WI38 (cell line): ENCODE measurements around the gene TRPC6.

Experiments
- H3K4me3 ChIP-seq: 2 replicates; pipeline ENCODE4 v1.5.1; 2011; ENCODE audit warnings: low read depth, mild to moderate bottlenecking, control low read depth, low read length
- TF ChIP-seq, protein P1 (sequence below): IDR thresholded peaks from 2 replicates; pipeline ENCODE4 v1.5.1; 2012; ENCODE audit warnings: low read depth, mild to moderate bottlenecking, control low read depth, low read length

TRPC6 gene

DNA sequence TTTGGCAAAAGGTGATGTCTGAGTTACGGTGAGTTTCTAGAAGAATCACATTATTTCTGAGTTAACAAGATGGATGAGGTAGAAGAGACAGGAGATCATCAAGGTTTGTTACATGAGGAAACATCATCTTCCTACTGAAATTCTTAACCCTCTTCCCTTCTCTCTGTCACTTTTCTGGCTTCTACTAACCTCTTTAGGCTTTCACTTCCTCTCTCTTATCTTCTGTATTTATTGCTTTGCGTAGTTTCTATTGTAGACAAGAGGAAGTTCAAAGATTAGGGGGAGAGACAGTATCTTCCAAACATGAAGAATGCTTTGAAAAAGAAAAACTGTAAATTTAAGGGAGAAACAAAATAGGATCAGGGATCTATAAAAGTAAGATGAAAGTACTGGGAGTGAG lies 75.4 kb downstream of the TRPC6 start:
- no peak overlapping the region for H3K4me3 ChIP-seq
- TF ChIP-seq, protein P1, sequence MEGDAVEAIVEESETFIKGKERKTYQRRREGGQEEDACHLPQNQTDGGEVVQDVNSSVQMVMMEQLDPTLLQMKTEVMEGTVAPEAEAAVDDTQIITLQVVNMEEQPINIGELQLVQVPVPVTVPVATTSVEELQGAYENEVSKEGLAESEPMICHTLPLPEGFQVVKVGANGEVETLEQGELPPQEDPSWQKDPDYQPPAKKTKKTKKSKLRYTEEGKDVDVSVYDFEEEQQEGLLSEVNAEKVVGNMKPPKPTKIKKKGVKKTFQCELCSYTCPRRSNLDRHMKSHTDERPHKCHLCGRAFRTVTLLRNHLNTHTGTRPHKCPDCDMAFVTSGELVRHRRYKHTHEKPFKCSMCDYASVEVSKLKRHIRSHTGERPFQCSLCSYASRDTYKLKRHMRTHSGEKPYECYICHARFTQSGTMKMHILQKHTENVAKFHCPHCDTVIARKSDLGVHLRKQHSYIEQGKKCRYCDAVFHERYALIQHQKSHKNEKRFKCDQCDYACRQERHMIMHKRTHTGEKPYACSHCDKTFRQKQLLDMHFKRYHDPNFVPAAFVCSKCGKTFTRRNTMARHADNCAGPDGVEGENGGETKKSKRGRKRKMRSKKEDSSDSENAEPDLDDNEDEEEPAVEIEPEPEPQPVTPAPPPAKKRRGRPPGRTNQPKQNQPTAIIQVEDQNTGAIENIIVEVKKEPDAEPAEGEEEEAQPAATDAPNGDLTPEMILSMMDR = no peak

DNA sequence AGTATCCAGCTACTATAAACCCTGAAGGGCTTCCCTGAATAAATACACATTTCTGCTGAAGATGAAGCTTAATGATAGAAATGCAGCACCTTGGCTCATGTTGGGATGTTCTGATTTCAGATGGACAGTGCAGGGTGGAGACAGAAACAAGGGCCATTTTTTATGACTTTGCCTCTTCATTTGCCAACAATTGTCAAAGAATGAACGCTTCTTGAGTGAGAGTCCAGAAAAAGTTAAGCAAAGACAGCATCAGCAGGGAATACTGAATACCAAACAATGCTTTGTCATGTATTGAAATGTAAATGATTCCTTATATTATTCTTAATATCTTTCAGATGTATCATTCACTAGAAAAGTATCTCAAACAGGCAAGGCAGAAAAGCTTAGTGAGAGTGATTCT lies 84.9 kb downstream of the TRPC6 start:
- H3K4me3 ChIP-seq = no peak overlapping the region
- TF ChIP-seq, protein P1 = no peak

DNA sequence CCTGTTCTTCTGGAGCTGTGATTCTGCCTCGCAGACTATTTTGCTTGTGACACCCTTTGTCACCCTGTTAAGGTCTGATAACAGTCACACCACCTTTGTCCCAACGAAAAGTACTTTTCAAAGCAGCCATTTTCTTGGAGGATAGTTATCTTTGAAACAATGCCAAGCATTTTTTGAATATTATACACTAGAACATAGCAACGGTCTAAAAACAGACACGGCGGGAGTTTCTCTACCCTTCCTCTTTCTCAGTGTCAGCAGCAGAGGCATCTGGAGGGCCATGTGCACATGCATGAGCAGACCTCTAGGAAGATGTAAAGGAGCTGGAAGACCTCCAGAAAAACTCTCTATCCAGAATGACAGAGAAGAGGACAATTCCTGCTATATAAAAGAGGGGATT lies 86.5 kb downstream of the TRPC6 start:
- H3K4me3 ChIP-seq = no peak overlapping the region
- TF ChIP-seq, protein P1 = no peak

DNA sequence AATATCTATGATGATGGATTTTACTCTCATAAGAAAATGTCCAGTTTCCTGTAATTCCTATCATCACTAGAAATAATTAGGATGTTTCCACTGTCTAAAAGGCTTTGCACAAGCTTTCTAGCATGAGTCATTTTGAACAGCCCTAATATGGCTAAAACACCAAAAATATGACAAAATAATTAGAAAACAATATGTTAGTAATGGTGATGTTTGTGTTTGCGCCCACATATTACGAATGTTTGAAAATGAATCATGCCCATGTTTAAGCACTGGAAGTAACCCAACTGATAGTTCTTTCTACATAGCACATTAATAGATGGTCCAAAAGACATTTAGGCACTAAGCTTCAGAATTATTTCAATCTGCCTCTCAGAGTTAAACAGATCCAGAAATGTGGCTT lies 96.0 kb downstream of the TRPC6 start:
- no peak overlapping the region for H3K4me3 ChIP-seq
- TF ChIP-seq, protein P1 = no peak

DNA sequence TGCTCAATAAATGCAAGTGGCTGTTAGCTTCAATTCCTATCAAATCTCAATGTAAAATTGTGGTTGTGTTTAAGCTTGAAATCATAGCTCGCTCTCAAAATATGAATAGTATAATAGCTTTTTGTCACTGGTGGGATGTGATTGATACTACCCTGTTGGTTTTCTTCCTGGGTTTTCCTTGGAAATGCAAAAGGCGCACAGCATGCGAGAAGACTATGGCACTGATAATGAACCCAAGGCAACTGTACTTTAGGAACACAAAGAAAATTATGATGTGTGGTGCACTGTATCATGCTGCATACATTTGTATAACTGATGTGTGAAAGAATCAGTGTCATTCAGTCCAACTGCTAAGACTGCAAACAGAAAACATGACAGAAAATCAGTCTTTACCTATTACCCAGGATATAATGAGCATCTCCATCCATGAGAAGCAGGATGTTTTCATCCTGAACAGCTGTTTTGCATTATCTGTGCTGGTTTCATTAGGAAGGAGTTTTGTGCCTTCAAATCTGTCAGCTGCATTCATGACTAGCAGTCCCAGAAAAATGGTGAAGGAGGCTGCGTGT lies 101.2 kb downstream of the TRPC6 start:
- TF ChIP-seq, protein P1 = no peak
- no peak overlapping the region for H3K4me3 ChIP-seq

DNA sequence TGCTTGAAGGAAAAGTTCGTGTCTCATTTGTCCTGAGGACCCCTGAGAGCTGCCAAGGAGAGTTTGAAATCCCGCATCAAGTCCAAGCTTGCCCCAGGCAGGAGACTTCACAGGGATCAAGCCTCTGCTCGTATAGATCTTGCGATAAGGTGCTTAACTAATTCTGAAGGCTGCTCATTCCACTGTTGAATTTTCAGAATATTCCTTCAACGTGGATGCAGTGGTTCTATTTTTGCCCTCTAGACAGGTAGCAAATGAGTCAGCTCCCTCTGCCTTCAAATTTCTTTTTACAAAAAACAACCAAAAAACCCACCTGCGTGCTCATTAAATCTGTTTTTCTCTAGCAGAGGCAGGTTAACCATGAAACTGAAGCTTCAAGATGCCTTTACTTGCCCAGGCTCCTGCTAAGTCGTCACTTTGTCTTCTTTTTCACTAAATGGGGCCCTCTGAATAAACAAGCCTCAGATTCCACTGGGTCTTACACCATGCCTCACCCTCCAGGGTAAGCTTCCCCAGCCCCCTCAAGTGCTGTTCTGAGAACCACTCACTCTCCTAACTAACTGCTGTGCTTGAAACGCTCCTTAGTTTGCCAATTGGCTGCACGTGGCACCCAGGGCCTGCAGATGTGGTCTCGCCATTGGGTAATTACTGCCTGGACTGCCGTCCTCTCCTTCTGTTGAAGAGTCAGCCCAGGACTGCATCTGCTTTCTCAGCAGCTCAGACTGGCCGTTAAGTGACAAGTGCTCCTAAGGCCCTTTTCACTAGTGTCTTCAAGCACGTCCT lies 105.0 kb downstream of the TRPC6 start:
- TF ChIP-seq, protein P1 = no peak
- no peak overlapping the region for H3K4me3 ChIP-seq

DNA sequence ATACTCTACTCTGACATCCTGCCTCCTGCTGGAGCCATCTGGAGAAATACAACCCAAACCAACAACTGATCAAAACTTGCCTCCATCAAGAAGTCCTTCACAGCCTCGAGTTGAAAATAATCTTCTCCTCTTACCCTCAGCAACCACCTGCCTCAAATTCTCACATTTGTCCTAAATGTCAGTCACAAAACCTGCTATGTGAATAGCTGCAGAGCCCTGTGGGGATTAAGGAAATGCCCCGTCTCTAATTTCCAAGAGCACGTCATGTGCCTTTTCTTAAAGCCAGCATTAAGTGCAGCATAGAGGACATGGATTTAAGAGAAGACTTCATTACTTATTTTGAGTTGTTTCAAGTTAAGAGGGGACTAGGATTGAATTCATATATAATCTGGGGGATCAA lies 105.9 kb downstream of the TRPC6 start:
- no peak overlapping the region for H3K4me3 ChIP-seq
- TF ChIP-seq, protein P1 = no peak
